ENCODE data around the gene TP53.

The TP53 gene

GRCh38 chr17:7706631-7707354, 19.5 kb upstream of the TP53 start:
- TF ChIP-seq CTCF (conservative IDR thresholded peaks at IDR 0.05; ENCODE audit: low read depth, low read length), result no peak
- no peak for DNase-seq (ENCODE audit: low read depth)
- H3K4me3 ChIP-seq (ENCODE audit: low read length), result no peak overlapping the region

GRCh38 chr17:7705269-7706255, 18.3 kb upstream of the TP53 start:
- TF ChIP-seq CTCF (conservative IDR thresholded peaks at IDR 0.05; ENCODE audit: low read depth, low read length), result no peak
- DNase-seq (ENCODE audit: low read depth), result no peak
- H3K4me3 ChIP-seq (ENCODE audit: low read length), result peak overlapping the region; percentile 47

GRCh38 chr17:7704601-7705268, 17.4 kb upstream of the TP53 start, which contains the start of gene EFNB3:
Gene EFNB3, plus strand, starts transcription at chr17:7705202. Its CDS starts 397 bp downstream, at chr17:7705599.
- TF ChIP-seq CTCF (conservative IDR thresholded peaks at IDR 0.05; ENCODE audit: low read depth, low read length), result no peak
- DNase-seq (ENCODE audit: low read depth), result no peak
- H3K4me3 ChIP-seq (ENCODE audit: low read length), result peak within 1 kb of the TSS; percentile 47

- no peak for DNase-seq (ENCODE audit: low read depth)
- no peak for TF ChIP-seq CTCF (conservative IDR thresholded peaks at IDR 0.05; ENCODE audit: low read depth, low read length)
- no peak overlapping the region for H3K4me3 ChIP-seq (ENCODE audit: low read length)
These were observed 16.5 kb upstream of the TP53 start for GRCh38 chr17:7703584-7704479.

GRCh38 chr17:7702776-7703175, 15.5 kb upstream of the TP53 start:
- H3K4me3 ChIP-seq (ENCODE audit: low read length), result no peak overlapping the region
- no peak for TF ChIP-seq CTCF (conservative IDR thresholded peaks at IDR 0.05; ENCODE audit: low read depth, low read length)
- DNase-seq (ENCODE audit: low read depth), result no peak

- DNase-seq (ENCODE audit: low read depth), result no peak
- no peak overlapping the region for H3K4me3 ChIP-seq (ENCODE audit: low read length)
- no peak for TF ChIP-seq CTCF (conservative IDR thresholded peaks at IDR 0.05; ENCODE audit: low read depth, low read length)
These were observed 14.4 kb upstream of the TP53 start for GRCh38 chr17:7701681-7702080.

All from retinal pigment epithelial cell (primary cell).